HG03457 (cell line): ENCODE data around the gene ADAM30.

Source experiments
- ATAC-seq: cut with Tn5 transposase; IDR thresholded peaks from one replicate; pipeline ENCODE4 v1.9.1; 2021; ENCODE audit warnings: moderate number of reproducible peaks; ENCODE audit not compliant: unreplicated experiment

The ADAM30 gene

GRCh38 chr1:119896303-119896702 lies at the start of gene ADAM30:
Gene ADAM30 (minus strand): TSS chr1:119896515. CDS start chr1:119896336, 179 bp downstream.
- no peak for ATAC-seq

DNA sequence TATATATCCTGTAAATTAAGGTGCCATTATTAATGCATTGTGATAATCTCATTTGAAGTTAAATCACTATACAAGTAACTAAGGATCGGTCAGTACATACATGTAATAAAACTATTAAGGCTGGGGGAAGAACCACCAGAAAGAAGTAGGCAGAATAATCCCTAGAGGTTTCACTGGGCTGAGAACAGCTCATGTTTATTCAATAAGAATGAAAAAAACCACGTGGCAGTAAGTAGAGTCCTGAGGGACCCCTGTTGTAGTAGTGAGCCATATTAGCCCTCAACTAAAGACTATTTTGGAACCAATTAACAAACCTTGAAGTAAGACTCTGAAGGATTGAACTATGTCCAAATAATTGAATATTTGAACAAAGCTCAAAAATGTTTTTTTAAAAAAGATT lies 46.9 kb upstream of the ADAM30 start:
- ATAC-seq: no peak

DNA sequence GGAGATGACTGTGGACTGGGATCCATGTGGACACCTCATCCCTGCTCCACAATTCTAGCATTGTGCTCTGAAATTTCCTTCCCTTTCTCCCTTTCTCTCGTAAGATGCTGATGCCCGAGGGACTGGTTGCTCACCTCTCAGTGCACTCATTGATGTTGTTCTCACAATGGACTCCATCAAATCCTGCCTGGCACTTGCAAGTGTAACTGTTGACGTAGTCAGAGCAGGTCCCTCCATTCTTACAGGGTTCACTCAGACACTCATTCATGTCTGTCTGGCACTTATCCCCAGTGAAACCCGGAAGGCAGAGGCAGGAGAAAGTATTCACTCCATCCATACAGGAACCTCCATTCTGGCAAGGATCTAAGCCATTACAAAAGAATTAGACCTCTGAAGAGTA lies 45.1 kb upstream of the ADAM30 start:
- no peak for ATAC-seq

GRCh38 chr1:119940697-119941096 lies 44.4 kb upstream of the ADAM30 start:
- ATAC-seq: no peak

GRCh38 chr1:119937198-119937597 lies 40.9 kb upstream of the ADAM30 start:
- no peak for ATAC-seq

- no peak for ATAC-seq
Observed at GRCh38 chr1:119935915-119936314, 39.6 kb upstream of the ADAM30 start.

- ATAC-seq: no peak
Observed at GRCh38 chr1:119935373-119935772, 39.1 kb upstream of the ADAM30 start.

DNA sequence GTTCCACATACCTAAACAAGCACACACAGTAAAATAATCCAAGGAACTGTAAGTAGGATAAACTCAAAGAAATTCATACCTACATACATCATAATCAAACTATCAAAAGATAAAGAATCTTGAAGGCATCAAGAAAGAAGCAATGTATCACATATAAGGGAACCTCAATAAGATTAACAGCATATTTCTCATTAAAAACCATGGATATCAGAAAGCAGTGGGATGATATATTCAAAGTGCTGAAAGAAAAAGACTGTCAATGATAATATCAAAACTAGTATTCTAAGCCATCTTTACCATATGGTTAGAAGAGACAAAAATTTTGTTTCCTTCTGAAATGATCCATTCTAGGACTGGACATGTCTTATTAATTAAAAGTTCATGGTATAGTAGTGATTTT lies 37.1 kb upstream of the ADAM30 start:
- ATAC-seq: no peak

DNA sequence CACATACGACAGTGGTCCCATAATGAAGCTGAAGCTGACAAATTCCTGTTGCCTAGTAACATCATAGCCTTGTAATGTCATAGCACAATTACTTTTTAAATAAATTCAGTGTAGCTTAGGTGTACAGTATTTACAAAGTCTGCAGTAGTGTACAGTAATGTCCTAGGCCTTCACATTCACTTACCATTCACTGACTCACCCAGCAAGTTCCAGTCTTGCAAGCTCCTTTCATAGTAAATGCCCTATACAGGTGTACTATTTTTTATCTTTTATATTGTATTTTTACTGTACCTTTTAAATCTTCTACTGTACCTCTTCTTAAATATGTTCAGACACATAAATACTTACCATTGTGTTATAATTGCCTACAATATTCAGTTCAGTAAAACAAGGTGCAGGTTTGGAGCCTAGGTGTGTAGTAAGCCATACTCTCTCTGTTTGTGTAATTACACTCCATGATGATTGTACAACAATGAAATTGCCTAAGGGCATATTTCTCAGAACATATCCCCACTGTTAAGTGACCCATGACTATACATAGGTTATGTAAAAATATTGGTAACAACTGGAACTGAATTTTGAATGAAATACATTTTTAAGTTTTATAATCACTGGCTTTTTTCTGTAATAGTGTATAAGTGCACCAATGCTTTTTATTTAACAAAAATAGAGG lies 33.5 kb upstream of the ADAM30 start:
- ATAC-seq: no peak

GRCh38 chr1:119926553-119926952 lies 30.2 kb upstream of the ADAM30 start:
- ATAC-seq: no peak

GRCh38 chr1:119924948-119925898 lies 28.9 kb upstream of the ADAM30 start:
- no peak for ATAC-seq

DNA sequence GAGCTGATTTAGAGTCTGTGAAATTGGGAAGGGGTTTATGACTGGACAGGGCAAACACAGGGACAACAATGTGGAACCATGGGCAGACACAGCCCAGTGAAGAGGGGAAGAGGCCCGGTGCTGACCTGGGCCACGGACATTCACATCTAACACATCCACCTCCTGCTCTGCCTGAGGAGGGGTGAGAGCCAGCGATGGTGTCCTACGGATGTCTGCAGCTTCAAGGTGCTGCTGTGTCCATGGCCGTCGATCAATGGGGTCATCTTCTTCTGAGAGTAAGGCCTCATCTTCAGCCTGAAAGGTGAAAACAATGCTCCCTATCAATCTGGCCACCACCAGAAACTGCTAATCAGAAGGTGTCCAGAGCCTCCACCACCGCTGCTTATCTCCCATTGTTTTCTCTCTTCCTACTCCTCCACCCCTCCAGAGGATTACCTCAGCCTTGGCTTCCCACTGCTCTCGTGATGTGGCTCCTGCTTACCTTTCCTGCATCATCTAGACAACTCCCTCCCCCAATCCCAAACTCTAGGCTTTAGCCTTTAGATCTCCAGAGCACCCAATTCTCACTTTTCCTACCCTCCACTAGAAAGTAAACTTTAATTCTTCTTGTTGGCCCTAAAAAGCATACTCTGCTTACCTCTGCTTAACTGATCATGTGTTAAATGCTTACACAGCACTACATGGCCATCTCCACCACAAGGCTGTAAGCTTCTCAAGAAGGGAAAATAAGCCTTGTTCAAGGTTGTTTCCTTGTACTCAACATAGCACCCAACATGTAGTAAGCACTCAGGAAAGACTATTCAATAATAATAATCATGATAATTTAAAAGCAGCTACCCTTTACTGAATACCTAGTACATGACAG lies 24.0 kb upstream of the ADAM30 start:
- no peak for ATAC-seq

GRCh38 chr1:119919241-119919640 lies 22.9 kb upstream of the ADAM30 start:
- ATAC-seq: no peak

- no peak for ATAC-seq
Observed at GRCh38 chr1:119918301-119918700, 22.0 kb upstream of the ADAM30 start.

- ATAC-seq: no peak
Observed at GRCh38 chr1:119917304-119918055, 21.2 kb upstream of the ADAM30 start.

GRCh38 chr1:119915517-119915916 lies 19.2 kb upstream of the ADAM30 start:
- no peak for ATAC-seq

- ATAC-seq: no peak
Observed at GRCh38 chr1:119914071-119914470, 17.8 kb upstream of the ADAM30 start.

GRCh38 chr1:119912963-119913362 lies 16.6 kb upstream of the ADAM30 start:
- no peak for ATAC-seq

- ATAC-seq: no peak
Observed at GRCh38 chr1:119911775-119912174, 15.5 kb upstream of the ADAM30 start.

GRCh38 chr1:119910618-119911017 lies 14.3 kb upstream of the ADAM30 start:
- ATAC-seq: no peak
